GM19043 (cell line): ENCODE data around the gene APOA5.
"Not testable (repeated sequence)": the region's sequence is repeated elsewhere in the genome, so short reads cannot be mapped to it uniquely, and the experiment has no call there.

Source experiments
- ATAC-seq: cut with Tn5 transposase; IDR thresholded peaks from one replicate; pipeline ENCODE4 v1.9.1; 2021; ENCODE audit warnings: low read depth; ENCODE audit not compliant: unreplicated experiment

The APOA5 gene

GRCh38 chr11:116791813-116792143, at the start of gene APOA5:
Gene APOA5, minus strand, starts transcription at chr11:116791879. Its CDS starts 19 bp downstream, at chr11:116791860.
- no peak for ATAC-seq

GRCh38 chr11:116840746-116841296, 49.1 kb upstream of the APOA5 start:
- no peak for ATAC-seq

GRCh38 chr11:116840224-116840745, 48.6 kb upstream of the APOA5 start:
- no peak for ATAC-seq

GRCh38 chr11:116838321-116839084, 46.8 kb upstream of the APOA5 start:
- no peak for ATAC-seq

- no peak for ATAC-seq
Measured at GRCh38 chr11:116837231-116838091, 45.8 kb upstream of the APOA5 start, which contains the start of gene APOA1. Gene APOA1, minus strand, starts transcription at chr11:116837622. Its CDS starts 235 bp downstream, at chr11:116837387.

GRCh38 chr11:116836632-116836991, 44.9 kb upstream of the APOA5 start:
- no peak for ATAC-seq

GRCh38 chr11:116835791-116836631, 44.3 kb upstream of the APOA5 start:
- ATAC-seq, result peak; percentile 78

- peak; percentile 32 for ATAC-seq
Measured at GRCh38 chr11:116835042-116835772, 43.5 kb upstream of the APOA5 start.

GRCh38 chr11:116834535-116835041, 42.9 kb upstream of the APOA5 start:
- ATAC-seq, result not testable (repeated sequence)

- ATAC-seq, result no peak
Measured at GRCh38 chr11:116833816-116834534, 42.3 kb upstream of the APOA5 start.

GRCh38 chr11:116833491-116833815, 41.8 kb upstream of the APOA5 start:
- no peak for ATAC-seq

- no peak for ATAC-seq
Measured at GRCh38 chr11:116832350-116833290, 40.9 kb upstream of the APOA5 start.

GRCh38 chr11:116831790-116832349, 40.2 kb upstream of the APOA5 start:
- ATAC-seq, result no peak

- no peak for ATAC-seq
Measured at GRCh38 chr11:116830184-116830912, 38.7 kb upstream of the APOA5 start.

- no peak for ATAC-seq
Measured at GRCh38 chr11:116829525-116830183, 38.0 kb upstream of the APOA5 start, which contains the start of gene APOC3. Gene APOC3, plus strand, starts transcription at chr11:116829907. Its CDS starts 676 bp downstream, at chr11:116830583.
